Lower leg skin (tissue), 3 donors: Measurements from ENCODE around the gene AGO3.

Source experiments
- CTCF ChIP-seq, 3 donors: fragments of 450-650 bp; IDR thresholded peaks; one replicate each; pipeline ENCODE4 v1.5.1; 2016; ENCODE audit warnings: antibody characterized with exemption in 3 of 3, mild to moderate bottlenecking in 3 of 3, moderate library complexity in 2 of 3
- POLR2A ChIP-seq, 2 donors: fragments of 450-650 bp; IDR thresholded peaks; one replicate each; pipeline ENCODE4 v1.6.1; 2016 to 2017; ENCODE audit warnings: antibody characterized with exemption in 2 of 2, mild to moderate bottlenecking in 1 of 2, moderate library complexity in 1 of 2

- TF ChIP-seq CTCF (IDR thresholded peaks at IDR 0.05) (no peak), POLR2A (IDR thresholded peaks at IDR 0.05) (no peak)
These were observed 85.8 kb downstream of the AGO3 start for GRCh38 chr1:36016686-36017085.
